ENCODE data around the gene PLSCR1.

Gene PLSCR1, protein sequence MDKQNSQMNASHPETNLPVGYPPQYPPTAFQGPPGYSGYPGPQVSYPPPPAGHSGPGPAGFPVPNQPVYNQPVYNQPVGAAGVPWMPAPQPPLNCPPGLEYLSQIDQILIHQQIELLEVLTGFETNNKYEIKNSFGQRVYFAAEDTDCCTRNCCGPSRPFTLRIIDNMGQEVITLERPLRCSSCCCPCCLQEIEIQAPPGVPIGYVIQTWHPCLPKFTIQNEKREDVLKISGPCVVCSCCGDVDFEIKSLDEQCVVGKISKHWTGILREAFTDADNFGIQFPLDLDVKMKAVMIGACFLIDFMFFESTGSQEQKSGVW

DNA sequence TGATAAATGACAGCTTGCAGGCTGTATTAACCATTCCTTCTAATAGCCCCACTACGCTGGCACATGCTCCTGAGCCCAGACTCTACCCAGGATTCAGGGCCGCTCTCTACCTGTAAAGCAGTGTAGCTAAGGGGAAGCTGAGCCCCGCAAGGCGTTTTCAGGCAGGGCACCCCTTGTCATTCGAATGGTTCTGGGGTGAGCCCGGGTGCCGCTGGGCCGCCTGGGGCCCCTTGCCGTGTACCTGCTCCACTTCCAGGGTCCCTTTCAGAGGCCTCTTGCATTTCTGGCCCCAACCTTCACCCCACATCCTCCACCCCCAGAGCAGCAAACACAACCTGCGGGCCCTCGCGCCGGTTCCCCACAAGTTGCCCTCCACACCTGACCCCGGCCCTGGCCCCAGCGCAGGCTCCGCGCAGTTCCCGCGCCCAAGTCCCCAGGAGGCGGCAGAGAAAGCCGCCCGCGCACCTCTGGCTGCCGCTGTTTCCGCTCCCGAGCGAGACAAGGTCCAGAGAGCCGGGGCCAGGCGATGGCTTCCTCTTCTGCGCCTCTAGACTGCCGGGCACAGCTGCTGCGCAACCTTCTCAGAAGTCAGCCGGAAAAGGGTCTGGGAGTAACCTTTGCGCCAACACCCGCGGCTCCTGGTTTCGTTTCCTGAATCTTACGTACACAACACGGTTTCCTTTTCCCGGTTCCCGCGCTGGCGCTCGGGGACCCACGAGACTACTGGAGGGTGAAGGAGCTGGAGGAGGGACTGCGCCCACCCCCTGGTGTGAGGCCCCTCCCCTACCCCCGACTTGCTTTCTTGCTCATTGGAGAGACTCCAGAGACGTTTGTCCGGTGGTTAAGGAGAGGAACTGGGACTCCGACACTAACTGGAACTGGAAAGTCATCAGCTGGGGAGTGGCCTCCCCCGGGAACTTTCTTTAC lies at the start of gene PLSCR1:
TSS of gene PLSCR1 (minus strand) at position 606 of the 927 bp plus-strand sequence. CDS start 8,055 bp downstream, outside the sequence.
- Histone ChIP-seq H3K27ac (ENCODE audit: low read length) (no peak within 1 kb of the TSS), H3K9me3 (ENCODE audit: insufficient read depth, low read depth, low read length) (peaks cover 5% of the 10 kb centered on the region; the same call in 1 of the 2 replicates), H3K4me1 (ENCODE audit: insufficient read depth, low read length) (0 out of 2 replicates have a peak, but pooled peaks cover 2% of the 10 kb centered on the region), H3K36me3 (ENCODE audit: insufficient read depth, low read depth, low read length) (peaks cover 11% of the 10 kb centered on the region), H3K9ac (ENCODE audit: low read depth, low read length) (peak within 1 kb of the TSS; percentile 84), H3K4me3 (ENCODE audit: low read length) (peak within 1 kb of the TSS; percentile 83), H3K27me3 (ENCODE audit: insufficient read depth, low read length) (no peaks in the 10 kb centered on the region)

DNA sequence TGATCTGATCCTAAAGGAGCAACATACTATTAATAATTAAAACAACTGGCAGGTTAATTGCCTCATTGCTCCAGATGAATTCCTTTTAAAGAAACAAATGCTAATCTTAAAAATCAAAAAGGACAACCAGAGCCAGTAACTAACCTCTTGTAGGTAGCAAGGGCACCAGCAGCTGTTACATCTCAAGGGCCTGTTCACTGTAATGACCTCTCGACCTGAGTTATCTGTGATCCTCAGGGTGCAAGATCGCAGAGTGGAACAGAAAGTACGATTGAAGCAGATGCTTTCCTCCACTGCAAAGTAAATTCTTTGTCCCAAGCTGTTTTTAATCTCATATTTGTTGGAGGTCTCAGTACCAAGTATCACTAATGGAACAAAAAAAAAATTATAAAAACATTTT lies 49.4 kb upstream of the PLSCR1 start:
- Histone ChIP-seq H3K27me3 (ENCODE audit: insufficient read depth, low read length) (no peaks in the 10 kb centered on the region), H3K36me3 (ENCODE audit: insufficient read depth, low read depth, low read length) (no peaks in the 10 kb centered on the region), H3K9me3 (ENCODE audit: insufficient read depth, low read depth, low read length) (no peaks in the 10 kb centered on the region), H3K27ac (ENCODE audit: low read length) (no peak overlapping the region), H3K4me3 (ENCODE audit: low read length) (no peak overlapping the region), H3K4me1 (ENCODE audit: insufficient read depth, low read length) (no peaks in the 10 kb centered on the region), H3K9ac (ENCODE audit: low read depth, low read length) (no peak overlapping the region)

DNA sequence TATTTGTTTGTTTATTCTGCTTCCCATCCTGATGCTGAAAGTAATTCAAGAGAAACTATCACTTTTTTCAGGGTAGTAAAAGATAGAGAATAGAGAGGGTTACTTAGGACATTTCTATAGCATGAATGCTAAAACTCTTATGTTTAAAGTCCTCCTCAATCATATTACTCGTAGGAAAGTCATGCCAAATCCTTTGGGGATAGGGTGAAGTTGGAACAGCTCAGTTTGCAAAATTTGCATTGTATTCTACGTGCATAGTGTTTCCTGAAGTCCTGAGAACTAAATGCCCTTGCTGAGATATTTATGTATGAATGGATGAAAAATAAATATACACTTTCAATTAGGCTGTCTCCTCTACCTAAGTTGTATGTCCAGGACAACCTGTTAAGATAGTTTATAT lies 46.1 kb upstream of the PLSCR1 start:
- no peaks in the 10 kb centered on the region for H3K36me3 ChIP-seq (ENCODE audit: insufficient read depth, low read depth, low read length)
- no peaks in the 10 kb centered on the region for H3K9me3 ChIP-seq (ENCODE audit: insufficient read depth, low read depth, low read length)
- H3K4me1 ChIP-seq (ENCODE audit: insufficient read depth, low read length), result peaks cover 2% of the 10 kb centered on the region; the same call in 1 of the 2 replicates
- H3K27ac ChIP-seq (ENCODE audit: low read length), result no peak overlapping the region
- no peak overlapping the region for H3K4me3 ChIP-seq (ENCODE audit: low read length)
- H3K9ac ChIP-seq (ENCODE audit: low read depth, low read length), result no peak overlapping the region
- no peaks in the 10 kb centered on the region for H3K27me3 ChIP-seq (ENCODE audit: insufficient read depth, low read length)

DNA sequence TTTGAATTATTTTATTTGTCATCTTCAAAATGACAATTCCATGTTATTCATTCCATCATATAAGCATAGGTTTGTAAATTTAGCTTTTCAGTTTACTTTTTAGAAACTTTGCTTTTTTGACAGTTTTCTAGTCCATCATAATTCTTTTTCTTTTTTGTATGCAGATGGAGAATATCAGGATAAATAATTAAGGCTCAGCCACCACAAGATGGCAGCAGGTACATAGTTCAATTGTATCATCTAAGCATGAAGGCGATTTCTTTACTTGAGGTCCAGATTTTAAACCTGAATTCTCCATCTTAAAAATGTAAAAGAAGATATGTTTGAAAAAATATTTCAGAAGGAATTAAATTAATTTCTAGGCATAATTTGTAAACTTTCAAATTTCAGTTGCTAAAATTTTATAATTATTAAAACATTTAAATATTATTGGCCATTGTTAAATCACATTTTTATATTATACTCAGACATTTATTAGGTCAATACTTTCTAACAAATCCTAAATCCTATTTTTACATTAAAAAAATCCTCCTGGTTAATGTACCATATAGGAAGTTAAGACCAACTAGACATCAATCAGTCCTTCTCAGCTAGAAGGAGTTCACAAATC lies 45.6 kb upstream of the PLSCR1 start:
- peaks cover 4% of the 10 kb centered on the region; the same call in 1 of the 2 replicates for H3K4me1 ChIP-seq (ENCODE audit: insufficient read depth, low read length)
- H3K4me3 ChIP-seq (ENCODE audit: low read length), result no peak overlapping the region
- H3K27ac ChIP-seq (ENCODE audit: low read length), result no peak overlapping the region
- H3K36me3 ChIP-seq (ENCODE audit: insufficient read depth, low read depth, low read length), result no peaks in the 10 kb centered on the region
- H3K9ac ChIP-seq (ENCODE audit: low read depth, low read length), result no peak overlapping the region
- H3K9me3 ChIP-seq (ENCODE audit: insufficient read depth, low read depth, low read length), result no peaks in the 10 kb centered on the region
- H3K27me3 ChIP-seq (ENCODE audit: insufficient read depth, low read length), result no peaks in the 10 kb centered on the region

DNA sequence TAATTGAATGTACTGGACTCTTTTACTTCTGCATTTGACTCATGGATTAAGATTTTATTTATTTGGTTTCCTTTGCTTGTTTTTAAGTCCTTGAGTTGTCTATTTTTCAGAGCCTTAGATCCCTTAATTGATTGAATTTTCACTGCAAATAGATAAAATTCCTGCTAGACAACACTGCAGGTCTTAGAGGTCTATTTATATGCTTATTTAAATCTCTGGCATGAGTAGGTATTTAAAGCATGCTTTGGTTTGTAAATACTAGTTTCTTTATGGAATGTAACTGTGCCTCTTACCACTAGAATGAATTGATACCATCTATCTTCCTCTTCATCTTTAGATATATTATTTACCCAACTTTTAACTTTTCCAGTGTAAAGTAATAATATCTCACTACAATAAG lies 40.7 kb upstream of the PLSCR1 start:
- Histone ChIP-seq H3K4me3 (ENCODE audit: low read length) (no peak overlapping the region), H3K9ac (ENCODE audit: low read depth, low read length) (no peak overlapping the region), H3K27ac (ENCODE audit: low read length) (no peak overlapping the region), H3K27me3 (ENCODE audit: insufficient read depth, low read length) (no peaks in the 10 kb centered on the region), H3K36me3 (ENCODE audit: insufficient read depth, low read depth, low read length) (peaks cover 16% of the 10 kb centered on the region), H3K4me1 (ENCODE audit: insufficient read depth, low read length) (peaks cover 7% of the 10 kb centered on the region; the same call in 1 of the 2 replicates), H3K9me3 (ENCODE audit: insufficient read depth, low read depth, low read length) (peaks cover 20% of the 10 kb centered on the region)

DNA sequence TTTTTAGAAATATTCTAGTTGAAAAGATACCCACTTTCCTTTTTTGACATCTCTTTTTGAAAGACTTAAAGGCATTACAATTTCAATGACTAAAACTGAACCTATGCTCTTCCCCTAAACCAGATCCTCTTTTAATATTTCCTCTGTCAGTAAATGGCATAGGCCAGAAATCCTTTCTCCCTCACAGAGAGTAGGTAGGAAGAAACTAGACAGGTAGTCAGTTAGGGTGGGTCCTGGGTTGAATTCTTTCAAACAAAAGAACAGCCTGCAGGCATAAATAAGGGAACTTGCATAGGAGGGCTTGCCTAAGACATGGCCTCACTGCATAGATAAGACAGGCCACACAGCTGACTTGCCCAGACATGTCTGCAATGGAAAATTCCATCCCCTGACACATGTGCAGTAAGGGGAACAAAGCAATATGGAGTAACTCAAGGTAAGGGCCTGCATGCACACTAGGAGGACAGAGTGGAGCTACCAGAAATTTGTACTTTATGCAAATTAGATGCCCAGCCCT lies 37.6 kb upstream of the PLSCR1 start:
- H3K36me3 ChIP-seq (ENCODE audit: insufficient read depth, low read depth, low read length), result peaks cover 16% of the 10 kb centered on the region
- H3K9me3 ChIP-seq (ENCODE audit: insufficient read depth, low read depth, low read length), result peaks cover 20% of the 10 kb centered on the region
- H3K4me3 ChIP-seq (ENCODE audit: low read length), result no peak overlapping the region
- no peaks in the 10 kb centered on the region for H3K27me3 ChIP-seq (ENCODE audit: insufficient read depth, low read length)
- no peak overlapping the region for H3K9ac ChIP-seq (ENCODE audit: low read depth, low read length)
- peaks cover 7% of the 10 kb centered on the region; the same call in 1 of the 2 replicates for H3K4me1 ChIP-seq (ENCODE audit: insufficient read depth, low read length)
- no peak overlapping the region for H3K27ac ChIP-seq (ENCODE audit: low read length)

DNA sequence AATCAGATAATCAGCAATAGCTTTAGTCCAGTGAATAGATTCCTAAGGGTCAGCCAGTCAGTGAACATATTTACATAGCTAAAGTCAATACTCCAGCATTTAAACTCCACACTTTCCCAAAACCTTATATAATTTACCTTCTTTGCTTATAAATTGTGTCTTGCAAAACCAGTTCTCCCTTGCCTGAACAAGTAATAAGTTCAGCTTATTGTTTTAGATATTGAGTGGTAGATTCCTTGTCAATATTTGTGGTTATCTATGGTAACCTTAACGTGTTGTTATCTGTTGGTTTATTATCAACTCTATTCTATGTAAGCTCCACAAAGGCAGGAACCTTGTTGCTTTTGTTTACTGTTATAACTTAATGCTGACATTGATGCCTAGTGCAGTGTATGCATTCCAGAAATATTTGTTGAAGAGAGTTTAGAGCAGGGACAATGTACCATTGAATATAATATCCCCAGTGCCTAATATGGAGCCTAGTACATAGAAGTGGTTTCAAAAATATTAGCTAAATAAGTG lies 36.7 kb upstream of the PLSCR1 start:
- Histone ChIP-seq H3K4me1 (ENCODE audit: insufficient read depth, low read length) (peaks cover 7% of the 10 kb centered on the region; the same call in 1 of the 2 replicates), H3K27me3 (ENCODE audit: insufficient read depth, low read length) (no peaks in the 10 kb centered on the region), H3K36me3 (ENCODE audit: insufficient read depth, low read depth, low read length) (peaks cover 16% of the 10 kb centered on the region), H3K27ac (ENCODE audit: low read length) (no peak overlapping the region), H3K4me3 (ENCODE audit: low read length) (no peak overlapping the region), H3K9me3 (ENCODE audit: insufficient read depth, low read depth, low read length) (peaks cover 20% of the 10 kb centered on the region), H3K9ac (ENCODE audit: low read depth, low read length) (no peak overlapping the region)

DNA sequence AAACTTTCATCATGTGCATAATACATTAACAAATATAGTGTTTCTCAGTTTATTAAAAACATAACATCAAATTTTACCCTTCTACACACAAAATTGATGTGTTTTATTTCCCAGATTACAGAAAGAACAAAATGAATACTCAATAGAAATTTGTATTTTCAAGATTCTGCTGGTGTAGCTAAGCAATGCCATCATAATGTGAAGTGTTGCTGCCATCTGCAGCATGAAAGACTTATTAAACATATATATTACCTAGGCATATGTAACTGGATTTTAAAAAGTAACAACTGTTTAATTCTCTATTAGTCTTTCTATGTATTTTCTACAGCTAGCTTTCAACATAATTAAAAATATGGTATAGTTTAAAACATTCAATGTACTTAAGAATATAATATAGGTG lies 33.3 kb upstream of the PLSCR1 start:
- Histone ChIP-seq H3K9ac (ENCODE audit: low read depth, low read length) (no peak overlapping the region), H3K36me3 (ENCODE audit: insufficient read depth, low read depth, low read length) (0 out of 2 replicates have a peak, but pooled peaks cover 6% of the 10 kb centered on the region), H3K9me3 (ENCODE audit: insufficient read depth, low read depth, low read length) (peaks cover 8% of the 10 kb centered on the region), H3K27me3 (ENCODE audit: insufficient read depth, low read length) (no peaks in the 10 kb centered on the region), H3K27ac (ENCODE audit: low read length) (no peak overlapping the region), H3K4me3 (ENCODE audit: low read length) (no peak overlapping the region), H3K4me1 (ENCODE audit: insufficient read depth, low read length) (no peaks in the 10 kb centered on the region; the same call in 1 of the 2 replicates)

DNA sequence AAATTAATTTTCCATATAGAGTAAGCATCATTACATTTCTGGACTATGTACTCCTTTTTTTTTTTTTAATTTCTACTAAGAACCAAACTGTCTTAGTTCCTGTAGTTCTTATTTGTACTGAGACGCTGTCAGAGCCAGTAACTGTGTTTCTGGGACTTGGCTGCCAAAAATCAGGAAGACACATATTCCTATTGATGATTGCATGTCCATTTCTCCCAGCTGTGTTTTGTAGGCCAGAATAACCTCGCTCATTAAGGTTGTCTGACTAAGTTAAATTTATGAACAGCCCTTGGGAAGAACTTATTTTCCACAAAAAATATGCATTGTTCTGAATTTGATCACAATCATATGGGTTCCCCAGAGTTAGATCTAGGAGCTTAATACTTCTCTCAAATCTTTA lies 31.2 kb upstream of the PLSCR1 start:
- no peaks in the 10 kb centered on the region; the same call in 1 of the 2 replicates for H3K4me1 ChIP-seq (ENCODE audit: insufficient read depth, low read length)
- H3K4me3 ChIP-seq (ENCODE audit: low read length), result no peak overlapping the region
- H3K9me3 ChIP-seq (ENCODE audit: insufficient read depth, low read depth, low read length), result no peaks in the 10 kb centered on the region
- H3K9ac ChIP-seq (ENCODE audit: low read depth, low read length), result no peak overlapping the region
- no peaks in the 10 kb centered on the region for H3K36me3 ChIP-seq (ENCODE audit: insufficient read depth, low read depth, low read length)
- no peaks in the 10 kb centered on the region for H3K27me3 ChIP-seq (ENCODE audit: insufficient read depth, low read length)
- H3K27ac ChIP-seq (ENCODE audit: low read length), result no peak overlapping the region

DNA sequence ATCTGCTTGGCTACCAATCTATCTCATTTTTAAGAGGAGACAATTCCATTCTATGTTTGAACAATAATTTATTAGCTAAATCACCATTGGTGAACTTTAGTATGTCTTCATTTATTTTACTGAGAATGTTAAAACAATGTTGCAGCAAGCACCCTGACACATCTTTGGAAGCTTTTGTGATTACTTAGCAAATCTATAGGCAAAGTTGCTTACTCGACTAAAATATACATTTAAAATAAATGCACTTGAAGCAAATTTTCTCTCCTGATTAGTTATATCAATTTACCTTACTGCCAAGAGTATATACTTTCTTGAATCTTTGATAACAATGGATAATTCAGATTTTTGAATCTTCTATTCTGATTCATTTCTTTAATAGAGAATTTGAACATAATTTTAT lies 29.8 kb upstream of the PLSCR1 start:
- H3K9me3 ChIP-seq (ENCODE audit: insufficient read depth, low read depth, low read length), result no peaks in the 10 kb centered on the region
- H3K4me3 ChIP-seq (ENCODE audit: low read length), result no peak overlapping the region
- no peaks in the 10 kb centered on the region for H3K27me3 ChIP-seq (ENCODE audit: insufficient read depth, low read length)
- H3K36me3 ChIP-seq (ENCODE audit: insufficient read depth, low read depth, low read length), result no peaks in the 10 kb centered on the region
- H3K4me1 ChIP-seq (ENCODE audit: insufficient read depth, low read length), result no peaks in the 10 kb centered on the region; the same call in none of the 2 replicates
- no peak overlapping the region for H3K9ac ChIP-seq (ENCODE audit: low read depth, low read length)
- H3K27ac ChIP-seq (ENCODE audit: low read length), result no peak overlapping the region

DNA sequence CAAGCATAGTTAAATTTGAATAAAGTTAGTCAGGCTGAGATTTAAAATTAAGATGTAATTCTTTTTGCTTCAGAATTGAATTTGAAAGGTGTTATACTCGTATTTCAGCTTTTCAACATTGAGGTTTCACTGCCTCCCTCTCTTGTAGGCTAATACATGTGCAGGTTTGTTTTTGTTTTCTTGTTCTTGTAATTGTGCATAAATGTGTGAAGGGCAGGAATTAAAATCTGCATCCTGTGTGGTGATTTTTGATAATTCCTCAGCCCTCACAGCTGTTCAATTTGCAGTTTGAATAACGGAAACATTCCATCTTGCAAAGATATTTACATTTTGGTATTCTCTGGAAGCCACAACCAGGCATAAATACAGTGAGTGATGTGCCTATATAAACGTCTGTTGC lies 24.9 kb upstream of the PLSCR1 start:
- no peaks in the 10 kb centered on the region for H3K9me3 ChIP-seq (ENCODE audit: insufficient read depth, low read depth, low read length)
- H3K4me3 ChIP-seq (ENCODE audit: low read length), result no peak overlapping the region
- no peak overlapping the region for H3K27ac ChIP-seq (ENCODE audit: low read length)
- no peaks in the 10 kb centered on the region for H3K27me3 ChIP-seq (ENCODE audit: insufficient read depth, low read length)
- H3K9ac ChIP-seq (ENCODE audit: low read depth, low read length), result no peak overlapping the region
- no peaks in the 10 kb centered on the region; the same call in none of the 2 replicates for H3K4me1 ChIP-seq (ENCODE audit: insufficient read depth, low read length)
- H3K36me3 ChIP-seq (ENCODE audit: insufficient read depth, low read depth, low read length), result no peaks in the 10 kb centered on the region
